Measurements from ENCODE around the gene AMER3. TPM values are rescaled to one million over a fixed set of nuclear protein-coding genes. Genes with fewer than 3 reads are reported as not detected.

Gene AMER3
- total and polyA plus RNA-seq, 2 donors (not counting 1 experiment from before 2014, with no cell fraction given), result not detected

- H3K9me3 ChIP-seq (ENCODE audit: control insufficient read depth, insufficient read depth, low read depth, low read length), result no peaks in the 10 kb centered on the region
- no peak for TF ChIP-seq EZH2 (IDR thresholded peaks at IDR 0.05; ENCODE audit: low read length, missing control alignments)
- TF ChIP-seq, protein P1, sequence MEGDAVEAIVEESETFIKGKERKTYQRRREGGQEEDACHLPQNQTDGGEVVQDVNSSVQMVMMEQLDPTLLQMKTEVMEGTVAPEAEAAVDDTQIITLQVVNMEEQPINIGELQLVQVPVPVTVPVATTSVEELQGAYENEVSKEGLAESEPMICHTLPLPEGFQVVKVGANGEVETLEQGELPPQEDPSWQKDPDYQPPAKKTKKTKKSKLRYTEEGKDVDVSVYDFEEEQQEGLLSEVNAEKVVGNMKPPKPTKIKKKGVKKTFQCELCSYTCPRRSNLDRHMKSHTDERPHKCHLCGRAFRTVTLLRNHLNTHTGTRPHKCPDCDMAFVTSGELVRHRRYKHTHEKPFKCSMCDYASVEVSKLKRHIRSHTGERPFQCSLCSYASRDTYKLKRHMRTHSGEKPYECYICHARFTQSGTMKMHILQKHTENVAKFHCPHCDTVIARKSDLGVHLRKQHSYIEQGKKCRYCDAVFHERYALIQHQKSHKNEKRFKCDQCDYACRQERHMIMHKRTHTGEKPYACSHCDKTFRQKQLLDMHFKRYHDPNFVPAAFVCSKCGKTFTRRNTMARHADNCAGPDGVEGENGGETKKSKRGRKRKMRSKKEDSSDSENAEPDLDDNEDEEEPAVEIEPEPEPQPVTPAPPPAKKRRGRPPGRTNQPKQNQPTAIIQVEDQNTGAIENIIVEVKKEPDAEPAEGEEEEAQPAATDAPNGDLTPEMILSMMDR (conservative IDR thresholded peaks at IDR 0.05 in 1 of 2, IDR thresholded peaks at IDR 0.05 in 1 of 2; ENCODE audit: low read depth in 1 of 2, low read length in 2 of 2), result no peak
- DNase-seq (ENCODE audit: low read depth in 2 of 2), result no peak
- H3K27me3 ChIP-seq (ENCODE audit: control insufficient read depth, insufficient read depth, low read length), result no peaks in the 10 kb centered on the region
- H3K27ac ChIP-seq (ENCODE audit: insufficient read depth, low read length), result no peak overlapping the region
- H2AFZ ChIP-seq (ENCODE audit: low read length), result no peak overlapping the region
- H3K4me2 ChIP-seq (ENCODE audit: extremely low read depth, insufficient read depth, low read length), result no peak overlapping the region
- H3K4me3 ChIP-seq (replicated peaks in 1 of 4; ENCODE audit: control extremely low read depth in 1 of 4, insufficient read depth in 1 of 4, low read depth in 3 of 4, low read length in 4 of 4), result no peak overlapping the region
- no peaks in the 10 kb centered on the region for H4K20me1 ChIP-seq (ENCODE audit: control insufficient read depth, extremely low read depth, insufficient read depth, low read length)
- H3K9ac ChIP-seq (ENCODE audit: insufficient read depth, low read length), result no peak overlapping the region
- H3K36me3 ChIP-seq (ENCODE audit: control insufficient read depth, insufficient read depth, low read length), result no peaks in the 10 kb centered on the region
- no peaks in the 10 kb centered on the region for H3K4me1 ChIP-seq (ENCODE audit: control insufficient read depth, extremely low read depth, insufficient read depth, low read length)
- no peaks in the 10 kb centered on the region for H3K79me2 ChIP-seq (ENCODE audit: control insufficient read depth, insufficient read depth, low read length)
These were observed 30.7 kb downstream of the AMER3 start for GRCh38 chr2:130786076-130786475.

- Histone ChIP-seq H3K9me3 (ENCODE audit: control insufficient read depth, insufficient read depth, low read depth, low read length) (no peaks in the 10 kb centered on the region), H3K36me3 (ENCODE audit: control insufficient read depth, insufficient read depth, low read length) (no peaks in the 10 kb centered on the region), H3K4me3 (replicated peaks in 1 of 4; ENCODE audit: control extremely low read depth in 1 of 4, insufficient read depth in 1 of 4, low read depth in 3 of 4, low read length in 4 of 4) (no peak overlapping the region), H4K20me1 (ENCODE audit: control insufficient read depth, extremely low read depth, insufficient read depth, low read length) (no peaks in the 10 kb centered on the region), H3K4me2 (ENCODE audit: extremely low read depth, insufficient read depth, low read length) (no peak overlapping the region), H3K27me3 (ENCODE audit: control insufficient read depth, insufficient read depth, low read length) (no peaks in the 10 kb centered on the region), H2AFZ (ENCODE audit: low read length) (no peak overlapping the region), H3K79me2 (ENCODE audit: control insufficient read depth, insufficient read depth, low read length) (no peaks in the 10 kb centered on the region), H3K4me1 (ENCODE audit: control insufficient read depth, extremely low read depth, insufficient read depth, low read length) (no peaks in the 10 kb centered on the region), H3K9ac (ENCODE audit: insufficient read depth, low read length) (no peak overlapping the region), H3K27ac (ENCODE audit: insufficient read depth, low read length) (no peak overlapping the region)
- TF ChIP-seq, protein P1 (conservative IDR thresholded peaks at IDR 0.05 in 1 of 2, IDR thresholded peaks at IDR 0.05 in 1 of 2; ENCODE audit: low read depth in 1 of 2, low read length in 2 of 2), result no peak
- no peak for DNase-seq (ENCODE audit: low read depth in 2 of 2)
These were observed 32.5 kb downstream of the AMER3 start for GRCh38 chr2:130787841-130788240.

GRCh38 chr2:130790312-130790711, 35.0 kb downstream of the AMER3 start:
- TF ChIP-seq, protein P1 (conservative IDR thresholded peaks at IDR 0.05 in 1 of 2, IDR thresholded peaks at IDR 0.05 in 1 of 2; ENCODE audit: low read depth in 1 of 2, low read length in 2 of 2), result no peak
- no peak for TF ChIP-seq EZH2 (IDR thresholded peaks at IDR 0.05; ENCODE audit: low read length, missing control alignments)
- no peak overlapping the region for H3K9ac ChIP-seq (ENCODE audit: insufficient read depth, low read length)
- H3K79me2 ChIP-seq (ENCODE audit: control insufficient read depth, insufficient read depth, low read length), result no peaks in the 10 kb centered on the region
- H3K4me3 ChIP-seq (replicated peaks in 1 of 4; ENCODE audit: control extremely low read depth in 1 of 4, insufficient read depth in 1 of 4, low read depth in 3 of 4, low read length in 4 of 4), result no peak overlapping the region
- H3K4me2 ChIP-seq (ENCODE audit: extremely low read depth, insufficient read depth, low read length), result no peak overlapping the region
- H3K9me3 ChIP-seq (ENCODE audit: control insufficient read depth, insufficient read depth, low read depth, low read length), result no peaks in the 10 kb centered on the region
- no peak for DNase-seq (ENCODE audit: low read depth in 2 of 2)
- no peaks in the 10 kb centered on the region for H4K20me1 ChIP-seq (ENCODE audit: control insufficient read depth, extremely low read depth, insufficient read depth, low read length)
- H3K4me1 ChIP-seq (ENCODE audit: control insufficient read depth, extremely low read depth, insufficient read depth, low read length), result no peaks in the 10 kb centered on the region
- H3K27ac ChIP-seq (ENCODE audit: insufficient read depth, low read length), result no peak overlapping the region
- no peaks in the 10 kb centered on the region for H3K36me3 ChIP-seq (ENCODE audit: control insufficient read depth, insufficient read depth, low read length)
- no peak overlapping the region for H2AFZ ChIP-seq (ENCODE audit: low read length)
- no peaks in the 10 kb centered on the region for H3K27me3 ChIP-seq (ENCODE audit: control insufficient read depth, insufficient read depth, low read length)

Data from fibroblast of lung (primary cell).